ENCODE results near the gene CARD14. TPM values are rescaled to one million over a fixed set of nuclear protein-coding genes. Genes with fewer than 3 reads are reported as not detected.

The CARD14 gene
- total and polyA plus RNA-seq, 2 experiments from 2014 or later, result 0.08 to 0.52 TPM

DNA sequence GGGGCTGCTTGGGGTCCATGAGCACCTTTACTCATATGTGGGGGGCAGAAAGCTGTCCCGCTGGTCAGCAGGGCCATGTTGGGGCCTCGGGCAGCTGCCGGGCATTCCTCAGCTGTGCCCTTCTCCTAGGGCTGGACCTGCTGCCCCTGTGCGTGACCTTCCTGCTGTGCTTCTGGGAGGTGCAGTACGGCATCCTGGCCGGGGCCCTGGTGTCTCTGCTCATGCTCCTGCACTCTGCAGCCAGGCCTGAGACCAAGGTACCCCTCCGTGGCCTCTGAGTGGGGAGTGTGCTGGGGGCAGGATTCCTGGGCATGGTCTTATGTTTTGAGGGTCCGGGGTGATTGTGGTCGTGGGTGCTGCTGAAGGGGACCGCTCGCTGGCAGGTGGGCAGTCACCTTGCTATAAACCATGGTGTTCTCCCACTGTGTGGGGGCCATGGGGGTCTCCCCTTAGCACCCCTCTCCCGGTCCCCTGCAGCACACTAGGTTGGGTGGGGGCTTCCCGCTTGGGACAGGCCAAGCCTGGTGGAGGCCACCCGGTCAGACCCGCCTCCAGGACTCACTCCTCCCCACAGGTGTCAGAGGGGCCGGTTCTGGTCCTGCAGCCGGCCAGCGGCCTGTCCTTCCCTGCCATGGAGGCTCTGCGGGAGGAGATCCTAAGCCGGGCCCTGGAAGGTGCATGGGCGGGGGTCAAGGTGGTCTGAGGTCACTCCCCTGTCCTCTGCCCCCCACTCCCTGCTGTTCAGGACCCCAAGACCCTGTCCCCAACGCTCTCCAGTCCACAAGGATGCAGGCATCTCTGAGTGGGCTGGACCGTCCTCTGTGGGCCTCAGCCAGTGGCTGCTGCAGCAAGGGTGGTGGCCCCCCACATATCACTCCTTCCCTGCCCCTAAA lies 78.4 kb downstream of the CARD14 start:
- H3K4me1 Mint-ChIP-seq, result no peaks in the 10 kb centered on the region; the same call in 2 of the 3 replicates
- H3K9me3 Mint-ChIP-seq, result no peaks in the 10 kb centered on the region
- peaks cover 11% of the 10 kb centered on the region for H3K27me3 Mint-ChIP-seq (ENCODE audit: insufficient read depth, low read depth, poor library complexity)
- no peak for DNase-seq (ENCODE audit: low spot score)
- H3K27ac Mint-ChIP-seq, result no peak overlapping the region
- ATAC-seq, result no peak
- no peak overlapping the region for H3K4me3 Mint-ChIP-seq
- Histone ChIP-seq H3K36me3 (ENCODE audit: insufficient read depth) (no peaks in the 10 kb centered on the region), H3K4me1 (ENCODE audit: insufficient read depth) (no peaks in the 10 kb centered on the region), H3F3A (replicated peaks; ENCODE audit: low read depth) (no peaks in the 10 kb centered on the region), H4K20me1 (replicated peaks; ENCODE audit: insufficient read depth) (peaks cover 3% of the 10 kb centered on the region; the same call in 1 of the 2 replicates), H3K27ac (ENCODE audit: low read depth) (no peak overlapping the region), H3K4me3 (no peak overlapping the region), H3K27me3 (ENCODE audit: insufficient read depth) (no peaks in the 10 kb centered on the region), H3K4me2 (no peak overlapping the region), H3K79me2 (replicated peaks; ENCODE audit: insufficient read depth) (no peaks in the 10 kb centered on the region), H3K9me2 (ENCODE audit: insufficient read depth) (no peaks in the 10 kb centered on the region), H2AFZ (no peak overlapping the region)
- TF ChIP-seq ZNF331 (CRISPR knock-in tag; IDR thresholded peaks at IDR 0.05; ENCODE audit: low read depth) (no peak), CREB1 (CRISPR knock-in tag; IDR thresholded peaks at IDR 0.05; ENCODE audit: low read depth) (no peak), EZH2 (IDR thresholded peaks at IDR 0.05; ENCODE audit: low read depth, unreplicated experiment) (no peak), JUNB (IDR thresholded peaks at IDR 0.05; ENCODE audit: unreplicated experiment) (no peak), EZH2phosphoT487 (IDR thresholded peaks at IDR 0.05; ENCODE audit: unreplicated experiment) (no peak), ZNF114 (CRISPR knock-in tag; IDR thresholded peaks at IDR 0.05) (no peak), POLR2AphosphoS5 (IDR thresholded peaks at IDR 0.05; ENCODE audit: low read depth) (no peak), NANOG (IDR thresholded peaks at IDR 0.05; ENCODE audit: borderline replicate concordance) (no peak), STAT1 (IDR thresholded peaks at IDR 0.05; ENCODE audit: unreplicated experiment) (no peak)
- TF ChIP-seq, protein P1, sequence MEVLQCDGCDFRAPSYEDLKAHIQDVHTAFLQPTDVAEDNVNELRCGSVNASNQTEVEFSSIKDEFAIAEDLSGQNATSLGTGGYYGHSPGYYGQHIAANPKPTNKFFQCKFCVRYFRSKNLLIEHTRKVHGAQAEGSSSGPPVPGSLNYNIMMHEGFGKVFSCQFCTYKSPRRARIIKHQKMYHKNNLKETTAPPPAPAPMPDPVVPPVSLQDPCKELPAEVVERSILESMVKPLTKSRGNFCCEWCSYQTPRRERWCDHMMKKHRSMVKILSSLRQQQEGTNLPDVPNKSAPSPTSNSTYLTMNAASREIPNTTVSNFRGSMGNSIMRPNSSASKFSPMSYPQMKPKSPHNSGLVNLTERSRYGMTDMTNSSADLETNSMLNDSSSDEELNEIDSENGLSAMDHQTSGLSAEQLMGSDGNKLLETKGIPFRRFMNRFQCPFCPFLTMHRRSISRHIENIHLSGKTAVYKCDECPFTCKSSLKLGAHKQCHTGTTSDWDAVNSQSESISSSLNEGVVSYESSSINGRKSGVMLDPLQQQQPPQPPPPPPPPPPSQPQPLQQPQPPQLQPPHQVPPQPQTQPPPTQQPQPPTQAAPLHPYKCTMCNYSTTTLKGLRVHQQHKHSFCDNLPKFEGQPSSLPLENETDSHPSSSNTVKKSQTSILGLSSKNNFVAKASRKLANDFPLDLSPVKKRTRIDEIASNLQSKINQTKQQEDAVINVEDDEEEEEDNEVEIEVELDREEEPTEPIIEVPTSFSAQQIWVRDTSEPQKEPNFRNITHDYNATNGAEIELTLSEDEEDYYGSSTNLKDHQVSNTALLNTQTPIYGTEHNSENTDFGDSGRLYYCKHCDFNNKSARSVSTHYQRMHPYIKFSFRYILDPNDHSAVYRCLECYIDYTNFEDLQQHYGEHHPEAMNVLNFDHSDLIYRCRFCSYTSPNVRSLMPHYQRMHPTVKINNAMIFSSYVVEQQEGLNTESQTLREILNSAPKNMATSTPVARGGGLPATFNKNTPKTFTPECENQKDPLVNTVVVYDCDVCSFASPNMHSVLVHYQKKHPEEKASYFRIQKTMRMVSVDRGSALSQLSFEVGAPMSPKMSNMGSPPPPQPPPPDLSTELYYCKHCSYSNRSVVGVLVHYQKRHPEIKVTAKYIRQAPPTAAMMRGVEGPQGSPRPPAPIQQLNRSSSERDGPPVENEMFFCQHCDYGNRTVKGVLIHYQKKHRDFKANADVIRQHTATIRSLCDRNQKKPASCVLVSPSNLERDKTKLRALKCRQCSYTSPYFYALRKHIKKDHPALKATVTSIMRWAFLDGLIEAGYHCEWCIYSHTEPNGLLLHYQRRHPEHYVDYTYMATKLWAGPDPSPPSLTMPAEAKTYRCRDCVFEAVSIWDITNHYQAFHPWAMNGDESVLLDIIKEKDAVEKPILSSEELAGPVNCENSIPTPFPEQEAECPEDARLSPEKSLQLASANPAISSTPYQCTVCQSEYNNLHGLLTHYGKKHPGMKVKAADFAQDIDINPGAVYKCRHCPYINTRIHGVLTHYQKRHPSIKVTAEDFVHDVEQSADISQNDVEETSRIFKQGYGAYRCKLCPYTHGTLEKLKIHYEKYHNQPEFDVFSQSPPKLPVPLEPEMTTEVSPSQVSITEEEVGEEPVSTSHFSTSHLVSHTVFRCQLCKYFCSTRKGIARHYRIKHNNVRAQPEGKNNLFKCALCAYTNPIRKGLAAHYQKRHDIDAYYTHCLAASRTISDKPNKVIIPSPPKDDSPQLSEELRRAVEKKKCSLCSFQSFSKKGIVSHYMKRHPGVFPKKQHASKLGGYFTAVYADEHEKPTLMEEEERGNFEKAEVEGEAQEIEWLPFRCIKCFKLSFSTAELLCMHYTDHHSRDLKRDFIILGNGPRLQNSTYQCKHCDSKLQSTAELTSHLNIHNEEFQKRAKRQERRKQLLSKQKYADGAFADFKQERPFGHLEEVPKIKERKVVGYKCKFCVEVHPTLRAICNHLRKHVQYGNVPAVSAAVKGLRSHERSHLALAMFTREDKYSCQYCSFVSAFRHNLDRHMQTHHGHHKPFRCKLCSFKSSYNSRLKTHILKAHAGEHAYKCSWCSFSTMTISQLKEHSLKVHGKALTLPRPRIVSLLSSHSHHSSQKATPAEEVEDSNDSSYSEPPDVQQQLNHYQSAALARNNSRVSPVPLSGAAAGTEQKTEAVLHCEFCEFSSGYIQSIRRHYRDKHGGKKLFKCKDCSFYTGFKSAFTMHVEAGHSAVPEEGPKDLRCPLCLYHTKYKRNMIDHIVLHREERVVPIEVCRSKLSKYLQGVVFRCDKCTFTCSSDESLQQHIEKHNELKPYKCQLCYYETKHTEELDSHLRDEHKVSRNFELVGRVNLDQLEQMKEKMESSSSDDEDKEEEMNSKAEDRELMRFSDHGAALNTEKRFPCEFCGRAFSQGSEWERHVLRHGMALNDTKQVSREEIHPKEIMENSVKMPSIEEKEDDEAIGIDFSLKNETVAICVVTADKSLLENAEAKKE (CRISPR knock-in tag; IDR thresholded peaks at IDR 0.05), result no peak
- TF ChIP-seq, protein P2, sequence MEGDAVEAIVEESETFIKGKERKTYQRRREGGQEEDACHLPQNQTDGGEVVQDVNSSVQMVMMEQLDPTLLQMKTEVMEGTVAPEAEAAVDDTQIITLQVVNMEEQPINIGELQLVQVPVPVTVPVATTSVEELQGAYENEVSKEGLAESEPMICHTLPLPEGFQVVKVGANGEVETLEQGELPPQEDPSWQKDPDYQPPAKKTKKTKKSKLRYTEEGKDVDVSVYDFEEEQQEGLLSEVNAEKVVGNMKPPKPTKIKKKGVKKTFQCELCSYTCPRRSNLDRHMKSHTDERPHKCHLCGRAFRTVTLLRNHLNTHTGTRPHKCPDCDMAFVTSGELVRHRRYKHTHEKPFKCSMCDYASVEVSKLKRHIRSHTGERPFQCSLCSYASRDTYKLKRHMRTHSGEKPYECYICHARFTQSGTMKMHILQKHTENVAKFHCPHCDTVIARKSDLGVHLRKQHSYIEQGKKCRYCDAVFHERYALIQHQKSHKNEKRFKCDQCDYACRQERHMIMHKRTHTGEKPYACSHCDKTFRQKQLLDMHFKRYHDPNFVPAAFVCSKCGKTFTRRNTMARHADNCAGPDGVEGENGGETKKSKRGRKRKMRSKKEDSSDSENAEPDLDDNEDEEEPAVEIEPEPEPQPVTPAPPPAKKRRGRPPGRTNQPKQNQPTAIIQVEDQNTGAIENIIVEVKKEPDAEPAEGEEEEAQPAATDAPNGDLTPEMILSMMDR (conservative IDR thresholded peaks at IDR 0.05; ENCODE audit: low read depth in 2 of 2), result no peak
- TF ChIP-seq, protein P3, sequence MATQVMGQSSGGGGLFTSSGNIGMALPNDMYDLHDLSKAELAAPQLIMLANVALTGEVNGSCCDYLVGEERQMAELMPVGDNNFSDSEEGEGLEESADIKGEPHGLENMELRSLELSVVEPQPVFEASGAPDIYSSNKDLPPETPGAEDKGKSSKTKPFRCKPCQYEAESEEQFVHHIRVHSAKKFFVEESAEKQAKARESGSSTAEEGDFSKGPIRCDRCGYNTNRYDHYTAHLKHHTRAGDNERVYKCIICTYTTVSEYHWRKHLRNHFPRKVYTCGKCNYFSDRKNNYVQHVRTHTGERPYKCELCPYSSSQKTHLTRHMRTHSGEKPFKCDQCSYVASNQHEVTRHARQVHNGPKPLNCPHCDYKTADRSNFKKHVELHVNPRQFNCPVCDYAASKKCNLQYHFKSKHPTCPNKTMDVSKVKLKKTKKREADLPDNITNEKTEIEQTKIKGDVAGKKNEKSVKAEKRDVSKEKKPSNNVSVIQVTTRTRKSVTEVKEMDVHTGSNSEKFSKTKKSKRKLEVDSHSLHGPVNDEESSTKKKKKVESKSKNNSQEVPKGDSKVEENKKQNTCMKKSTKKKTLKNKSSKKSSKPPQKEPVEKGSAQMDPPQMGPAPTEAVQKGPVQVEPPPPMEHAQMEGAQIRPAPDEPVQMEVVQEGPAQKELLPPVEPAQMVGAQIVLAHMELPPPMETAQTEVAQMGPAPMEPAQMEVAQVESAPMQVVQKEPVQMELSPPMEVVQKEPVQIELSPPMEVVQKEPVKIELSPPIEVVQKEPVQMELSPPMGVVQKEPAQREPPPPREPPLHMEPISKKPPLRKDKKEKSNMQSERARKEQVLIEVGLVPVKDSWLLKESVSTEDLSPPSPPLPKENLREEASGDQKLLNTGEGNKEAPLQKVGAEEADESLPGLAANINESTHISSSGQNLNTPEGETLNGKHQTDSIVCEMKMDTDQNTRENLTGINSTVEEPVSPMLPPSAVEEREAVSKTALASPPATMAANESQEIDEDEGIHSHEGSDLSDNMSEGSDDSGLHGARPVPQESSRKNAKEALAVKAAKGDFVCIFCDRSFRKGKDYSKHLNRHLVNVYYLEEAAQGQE (IDR thresholded peaks at IDR 0.05; ENCODE audit: unreplicated experiment), result no peak
- TF ChIP-seq, protein P4, sequence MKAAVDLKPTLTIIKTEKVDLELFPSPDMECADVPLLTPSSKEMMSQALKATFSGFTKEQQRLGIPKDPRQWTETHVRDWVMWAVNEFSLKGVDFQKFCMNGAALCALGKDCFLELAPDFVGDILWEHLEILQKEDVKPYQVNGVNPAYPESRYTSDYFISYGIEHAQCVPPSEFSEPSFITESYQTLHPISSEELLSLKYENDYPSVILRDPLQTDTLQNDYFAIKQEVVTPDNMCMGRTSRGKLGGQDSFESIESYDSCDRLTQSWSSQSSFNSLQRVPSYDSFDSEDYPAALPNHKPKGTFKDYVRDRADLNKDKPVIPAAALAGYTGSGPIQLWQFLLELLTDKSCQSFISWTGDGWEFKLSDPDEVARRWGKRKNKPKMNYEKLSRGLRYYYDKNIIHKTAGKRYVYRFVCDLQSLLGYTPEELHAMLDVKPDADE (IDR thresholded peaks at IDR 0.05), result no peak
- H3K36me3 Mint-ChIP-seq (ENCODE audit: low read depth), result peaks cover 12% of the 10 kb centered on the region; the same call in 2 of the 3 replicates
